GM23338 (cell line): Measurements from ENCODE around the gene PITPNC1. TPM values are rescaled to one million over a fixed set of nuclear protein-coding genes. Genes with fewer than 3 reads are reported as not detected.
A peak's percentile ranks its signal among the peaks of the same experiment; 100 is the strongest.

ENCODE experiments used
- ATAC-seq: fragments of 200-7000 bp; cut with Tn5 transposase; 3 replicates; pipeline ENCODE4 v1.9.1; 2020
- DNase-seq: peaks from one replicate; pipeline ENCODE4 v3.0.0-alpha.2; 2015; ENCODE audit warnings: low spot score
- H2AFZ ChIP-seq: fragments of 200-600 bp; sonication (generic); 2 replicates; pipeline ENCODE4 v1.8.0; 2016; ENCODE audit warnings: antibody characterized with exemption, mild to moderate bottlenecking, moderate library complexity
- H3F3A ChIP-seq: fragments of 200-600 bp; sonication (generic); replicated peaks from 2 replicates; pipeline ENCODE4 v1.8.0; 2017; ENCODE audit warnings: antibody characterized with exemption, mixed run types, low read depth
- H3K27ac ChIP-seq: fragments of 200-600 bp; sonication (generic); 2 replicates; pipeline ENCODE4 v1.6.1; 2016; ENCODE audit warnings: low read depth
- H3K27me3 ChIP-seq: fragments of 200-600 bp; sonication (generic); 2 replicates; pipeline ENCODE4 v1.8.0; 2016; ENCODE audit warnings: mild to moderate bottlenecking, mixed run types, moderate library complexity; ENCODE audit not compliant: insufficient read depth
- H3K36me3 ChIP-seq: fragments of 200-600 bp; sonication (generic); 2 replicates; pipeline ENCODE4 v1.8.0; 2016; ENCODE audit warnings: mild to moderate bottlenecking; ENCODE audit not compliant: insufficient read depth
- H3K4me1 ChIP-seq: fragments of 200-600 bp; sonication (generic); 2 replicates; pipeline ENCODE4 v1.8.0; 2016; ENCODE audit warnings: mild to moderate bottlenecking, moderate library complexity; ENCODE audit not compliant: insufficient read depth
- H3K4me2 ChIP-seq: fragments of 200-600 bp; sonication (generic); 2 replicates; pipeline ENCODE4 v1.7.1; 2017; ENCODE audit warnings: mixed run types
- H3K4me3 ChIP-seq: fragments of 200-600 bp; sonication (generic); 2 replicates; pipeline ENCODE4 v1.6.1; 2016; ENCODE audit warnings: mixed run types
- H3K79me2 ChIP-seq: fragments of 200-600 bp; sonication (generic); replicated peaks from 2 replicates; pipeline ENCODE4 v1.8.0; 2017; ENCODE audit warnings: mild to moderate bottlenecking; ENCODE audit not compliant: insufficient read depth
- H3K9me2 ChIP-seq: fragments of 200-600 bp; sonication (generic); 2 replicates; pipeline ENCODE4 v1.8.0; 2017; ENCODE audit not compliant: insufficient read depth
- H4K20me1 ChIP-seq: fragments of 200-600 bp; sonication (generic); replicated peaks from 2 replicates; pipeline ENCODE4 v1.8.0; 2017; ENCODE audit warnings: mild to moderate bottlenecking; ENCODE audit not compliant: insufficient read depth
- H3K27ac Mint-ChIP-seq: 2 replicates; pipeline ENCODE4 v1.8.0; 2020; ENCODE audit warnings: inconsistent platforms, mild to moderate bottlenecking, moderate library complexity, mixed read lengths
- H3K27me3 Mint-ChIP-seq: 3 replicates; pipeline ENCODE4 v1.8.0; 2022; ENCODE audit warnings: low read depth, mild to moderate bottlenecking, moderate library complexity, mixed read lengths, inconsistent platforms; ENCODE audit not compliant: insufficient read depth, poor library complexity
- H3K36me3 Mint-ChIP-seq: 3 replicates; pipeline ENCODE4 v1.8.0; 2021; ENCODE audit warnings: low read depth, mild to moderate bottlenecking, inconsistent platforms, moderate library complexity, mixed read lengths
- H3K4me1 Mint-ChIP-seq: 3 replicates; pipeline ENCODE4 v1.8.0; 2020; ENCODE audit warnings: mild to moderate bottlenecking, inconsistent platforms, mixed read lengths
- H3K4me3 Mint-ChIP-seq: 3 replicates; pipeline ENCODE4 v1.8.0; 2021; ENCODE audit warnings: moderate library complexity, mild to moderate bottlenecking, inconsistent platforms, mixed read lengths
- H3K9me3 Mint-ChIP-seq: 3 replicates; pipeline ENCODE4 v1.8.0; 2020; ENCODE audit warnings: moderate library complexity, mild to moderate bottlenecking, inconsistent platforms, mixed read lengths
- EZH2 ChIP-seq: fragments of 200-600 bp; sonication (generic); IDR thresholded peaks from one replicate; pipeline ENCODE4 v1.8.0; 2017; ENCODE audit warnings: antibody characterized with exemption, mild to moderate bottlenecking, low read depth; ENCODE audit not compliant: unreplicated experiment
- JUNB ChIP-seq: IDR thresholded peaks from one replicate; pipeline ENCODE4 v1.6.1; 2016; ENCODE audit warnings: antibody characterized with exemption; ENCODE audit not compliant: unreplicated experiment
- POLR2AphosphoS5 ChIP-seq: IDR thresholded peaks from 2 replicates; pipeline ENCODE4 v1.6.1; 2016; ENCODE audit warnings: antibody characterized with exemption, low read depth
- STAT1 ChIP-seq: IDR thresholded peaks from one replicate; pipeline ENCODE4 v1.6.1; 2016; ENCODE audit warnings: antibody characterized with exemption; ENCODE audit not compliant: unreplicated experiment
- ZNF114 ChIP-seq: fragments of 250-450 bp; sonication (Bioruptor Pico); IDR thresholded peaks from 2 replicates; pipeline ENCODE4 v1.5.0; 2020; ENCODE audit warnings: mild to moderate bottlenecking, moderate library complexity
- ZNF331 ChIP-seq: fragments of 250-450 bp; sonication (Bioruptor Pico); IDR thresholded peaks from 2 replicates; pipeline ENCODE4 v1.5.0; 2020; ENCODE audit warnings: low read depth, mild to moderate bottlenecking, moderate library complexity
- polyA plus RNA-seq: library from polyadenylated mRNA; unstranded; fragments of >200 nt; fragmentation: Nextera tagmentation; extraction: Ambion mirVana; gene quantifications from 2 replicates; pipeline ENCODE4 v1.2.1, GENCODE V29; 2016
- total RNA-seq: library from RNA; depleted of rRNA; stranded (reverse); fragments of >200 nt; shearing (Covaris generic); gene quantifications from 2 replicates; pipeline ENCODE4 v1.2.3, GENCODE V29; 2014
- TF ChIP-seq, protein P1 (sequence below), 2 experiments: fragments of 200-600 bp in 1 of 2; sonication (generic) in 1 of 2; conservative IDR thresholded peaks; 2 replicates each; pipeline versions ENCODE4 v1.5.1 to v1.6.1; 2016 to 2017; ENCODE audit warnings: antibody characterized with exemption in 2 of 2, low read depth in 2 of 2, mild to moderate bottlenecking in 2 of 2, moderate library complexity in 1 of 2
- TF ChIP-seq, protein P2 (sequence below): fragments of 250-450 bp; sonication (Bioruptor Pico); IDR thresholded peaks from 2 replicates; pipeline ENCODE4 v1.5.0; 2020; ENCODE audit warnings: mild to moderate bottlenecking, moderate library complexity
- TF ChIP-seq, protein P3 (sequence below): IDR thresholded peaks from 2 replicates; pipeline ENCODE4 v1.6.1; 2016; ENCODE audit warnings: antibody characterized with exemption

The PITPNC1 gene
- total and polyA plus RNA-seq, 2 experiments from 2014 or later = 23.0 to 32.6 TPM

DNA sequence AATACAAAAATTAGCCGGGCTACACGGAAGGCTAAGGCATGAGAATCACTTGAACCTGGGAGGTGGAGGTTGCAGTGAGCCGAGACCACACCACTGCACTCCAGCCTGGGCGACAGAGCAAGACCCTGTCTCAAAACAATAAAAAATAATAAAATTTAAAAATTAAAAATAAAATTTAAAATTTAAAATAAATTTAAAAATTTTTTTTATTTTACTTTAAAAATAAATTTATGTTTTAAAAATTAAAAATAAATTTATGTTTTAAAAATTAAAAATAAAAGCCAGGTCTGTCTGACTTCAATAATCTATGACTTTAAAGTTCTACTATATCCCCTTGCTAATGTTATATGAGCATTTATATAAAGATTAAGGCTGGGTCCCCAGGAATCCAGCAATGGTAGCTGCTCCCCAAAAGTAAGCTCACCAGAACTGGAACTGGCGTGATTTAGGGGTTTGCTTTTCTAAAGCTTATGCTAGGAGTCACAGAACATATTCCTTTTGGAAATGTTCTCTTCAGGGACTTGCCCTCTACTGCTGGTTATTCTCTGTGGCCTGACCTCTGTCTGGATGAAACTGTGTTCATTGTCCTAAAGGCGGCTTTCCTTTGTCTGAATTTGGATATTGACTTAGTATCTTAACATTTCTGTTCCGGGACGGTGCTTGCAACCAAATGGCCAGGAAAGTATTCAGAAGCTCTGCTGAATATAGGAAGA lies 200.5 kb downstream of the PITPNC1 start:
- Histone ChIP-seq H3K79me2 (no peaks in the 10 kb centered on the region), H3K4me1 (peaks cover 10% of the 10 kb centered on the region), H3K4me2 (peak overlapping the region; percentile 40), H2AFZ (no peak overlapping the region), H3K4me3 (peak overlapping the region; percentile 12; the same call in 1 of the 2 replicates), H3K36me3 (no peaks in the 10 kb centered on the region; the same call in 1 of the 2 replicates), H3K27ac (peak overlapping the region; percentile 75), H3K27me3 (no peaks in the 10 kb centered on the region), H3F3A (0 out of 2 replicates have a peak, but pooled peaks cover 3% of the 10 kb centered on the region), H3K9me2 (no peaks in the 10 kb centered on the region), H4K20me1 (no peaks in the 10 kb centered on the region)
- ATAC-seq (no peak; the same call in 2 of the 3 replicates), DNase-seq (no peak)
- Mint-ChIP-seq H3K27ac (peak overlapping the region; percentile 82), H3K27me3 (peaks cover 6% of the 10 kb centered on the region), H3K9me3 (no peaks in the 10 kb centered on the region), H3K4me1 (peaks cover 15% of the 10 kb centered on the region), H3K4me3 (no peak overlapping the region), H3K36me3 (peaks cover 13% of the 10 kb centered on the region; the same call in 2 of the 3 replicates)
- TF ChIP-seq, protein P1, sequence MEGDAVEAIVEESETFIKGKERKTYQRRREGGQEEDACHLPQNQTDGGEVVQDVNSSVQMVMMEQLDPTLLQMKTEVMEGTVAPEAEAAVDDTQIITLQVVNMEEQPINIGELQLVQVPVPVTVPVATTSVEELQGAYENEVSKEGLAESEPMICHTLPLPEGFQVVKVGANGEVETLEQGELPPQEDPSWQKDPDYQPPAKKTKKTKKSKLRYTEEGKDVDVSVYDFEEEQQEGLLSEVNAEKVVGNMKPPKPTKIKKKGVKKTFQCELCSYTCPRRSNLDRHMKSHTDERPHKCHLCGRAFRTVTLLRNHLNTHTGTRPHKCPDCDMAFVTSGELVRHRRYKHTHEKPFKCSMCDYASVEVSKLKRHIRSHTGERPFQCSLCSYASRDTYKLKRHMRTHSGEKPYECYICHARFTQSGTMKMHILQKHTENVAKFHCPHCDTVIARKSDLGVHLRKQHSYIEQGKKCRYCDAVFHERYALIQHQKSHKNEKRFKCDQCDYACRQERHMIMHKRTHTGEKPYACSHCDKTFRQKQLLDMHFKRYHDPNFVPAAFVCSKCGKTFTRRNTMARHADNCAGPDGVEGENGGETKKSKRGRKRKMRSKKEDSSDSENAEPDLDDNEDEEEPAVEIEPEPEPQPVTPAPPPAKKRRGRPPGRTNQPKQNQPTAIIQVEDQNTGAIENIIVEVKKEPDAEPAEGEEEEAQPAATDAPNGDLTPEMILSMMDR (conservative IDR thresholded peaks at IDR 0.05; ENCODE audit: low read depth in 2 of 2) = no peak

DNA sequence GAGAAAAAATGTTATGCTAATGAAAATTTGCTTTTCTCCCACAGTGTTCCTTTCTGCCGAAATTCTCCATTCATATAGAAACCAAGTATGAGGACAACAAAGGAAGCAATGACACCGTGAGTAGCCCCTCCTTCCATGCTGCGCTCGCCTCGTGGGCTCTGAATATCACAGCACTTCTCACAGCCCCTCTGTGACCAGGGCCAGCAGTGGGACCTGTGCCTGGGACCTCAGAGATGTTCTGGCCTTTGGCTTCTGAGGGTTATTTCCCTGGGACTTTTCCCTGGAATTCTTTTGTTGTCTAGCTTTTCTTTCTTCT lies 201.0 kb downstream of the PITPNC1 start:
- peaks cover 6% of the 10 kb centered on the region for H3K27me3 Mint-ChIP-seq
- Histone ChIP-seq H4K20me1 (no peaks in the 10 kb centered on the region), H3K4me3 (peak overlapping the region; percentile 12; the same call in 1 of the 2 replicates), H2AFZ (no peak overlapping the region), H3K4me1 (peaks cover 10% of the 10 kb centered on the region), H3K27ac (peak overlapping the region; percentile 75), H3K9me2 (no peaks in the 10 kb centered on the region), H3F3A (0 out of 2 replicates have a peak, but pooled peaks cover 5% of the 10 kb centered on the region), H3K79me2 (no peaks in the 10 kb centered on the region), H3K4me2 (peak overlapping the region; percentile 40), H3K27me3 (no peaks in the 10 kb centered on the region), H3K36me3 (no peaks in the 10 kb centered on the region; the same call in 1 of the 2 replicates)
- peak; percentile 37 for DNase-seq
- no peak overlapping the region for H3K4me3 Mint-ChIP-seq
- H3K36me3 Mint-ChIP-seq = peaks cover 13% of the 10 kb centered on the region; the same call in 2 of the 3 replicates
- H3K4me1 Mint-ChIP-seq = peaks cover 15% of the 10 kb centered on the region
- no peaks in the 10 kb centered on the region for H3K9me3 Mint-ChIP-seq
- ATAC-seq = peak; percentile 66
- peak overlapping the region; percentile 82 for H3K27ac Mint-ChIP-seq
- no peak for TF ChIP-seq EZH2
- TF ChIP-seq, protein P1 (conservative IDR thresholded peaks at IDR 0.05; ENCODE audit: low read depth in 2 of 2) = no peak
- TF ChIP-seq STAT1 = no peak
- TF ChIP-seq ZNF331 (CRISPR knock-in tag) = no peak
- TF ChIP-seq, protein P2, sequence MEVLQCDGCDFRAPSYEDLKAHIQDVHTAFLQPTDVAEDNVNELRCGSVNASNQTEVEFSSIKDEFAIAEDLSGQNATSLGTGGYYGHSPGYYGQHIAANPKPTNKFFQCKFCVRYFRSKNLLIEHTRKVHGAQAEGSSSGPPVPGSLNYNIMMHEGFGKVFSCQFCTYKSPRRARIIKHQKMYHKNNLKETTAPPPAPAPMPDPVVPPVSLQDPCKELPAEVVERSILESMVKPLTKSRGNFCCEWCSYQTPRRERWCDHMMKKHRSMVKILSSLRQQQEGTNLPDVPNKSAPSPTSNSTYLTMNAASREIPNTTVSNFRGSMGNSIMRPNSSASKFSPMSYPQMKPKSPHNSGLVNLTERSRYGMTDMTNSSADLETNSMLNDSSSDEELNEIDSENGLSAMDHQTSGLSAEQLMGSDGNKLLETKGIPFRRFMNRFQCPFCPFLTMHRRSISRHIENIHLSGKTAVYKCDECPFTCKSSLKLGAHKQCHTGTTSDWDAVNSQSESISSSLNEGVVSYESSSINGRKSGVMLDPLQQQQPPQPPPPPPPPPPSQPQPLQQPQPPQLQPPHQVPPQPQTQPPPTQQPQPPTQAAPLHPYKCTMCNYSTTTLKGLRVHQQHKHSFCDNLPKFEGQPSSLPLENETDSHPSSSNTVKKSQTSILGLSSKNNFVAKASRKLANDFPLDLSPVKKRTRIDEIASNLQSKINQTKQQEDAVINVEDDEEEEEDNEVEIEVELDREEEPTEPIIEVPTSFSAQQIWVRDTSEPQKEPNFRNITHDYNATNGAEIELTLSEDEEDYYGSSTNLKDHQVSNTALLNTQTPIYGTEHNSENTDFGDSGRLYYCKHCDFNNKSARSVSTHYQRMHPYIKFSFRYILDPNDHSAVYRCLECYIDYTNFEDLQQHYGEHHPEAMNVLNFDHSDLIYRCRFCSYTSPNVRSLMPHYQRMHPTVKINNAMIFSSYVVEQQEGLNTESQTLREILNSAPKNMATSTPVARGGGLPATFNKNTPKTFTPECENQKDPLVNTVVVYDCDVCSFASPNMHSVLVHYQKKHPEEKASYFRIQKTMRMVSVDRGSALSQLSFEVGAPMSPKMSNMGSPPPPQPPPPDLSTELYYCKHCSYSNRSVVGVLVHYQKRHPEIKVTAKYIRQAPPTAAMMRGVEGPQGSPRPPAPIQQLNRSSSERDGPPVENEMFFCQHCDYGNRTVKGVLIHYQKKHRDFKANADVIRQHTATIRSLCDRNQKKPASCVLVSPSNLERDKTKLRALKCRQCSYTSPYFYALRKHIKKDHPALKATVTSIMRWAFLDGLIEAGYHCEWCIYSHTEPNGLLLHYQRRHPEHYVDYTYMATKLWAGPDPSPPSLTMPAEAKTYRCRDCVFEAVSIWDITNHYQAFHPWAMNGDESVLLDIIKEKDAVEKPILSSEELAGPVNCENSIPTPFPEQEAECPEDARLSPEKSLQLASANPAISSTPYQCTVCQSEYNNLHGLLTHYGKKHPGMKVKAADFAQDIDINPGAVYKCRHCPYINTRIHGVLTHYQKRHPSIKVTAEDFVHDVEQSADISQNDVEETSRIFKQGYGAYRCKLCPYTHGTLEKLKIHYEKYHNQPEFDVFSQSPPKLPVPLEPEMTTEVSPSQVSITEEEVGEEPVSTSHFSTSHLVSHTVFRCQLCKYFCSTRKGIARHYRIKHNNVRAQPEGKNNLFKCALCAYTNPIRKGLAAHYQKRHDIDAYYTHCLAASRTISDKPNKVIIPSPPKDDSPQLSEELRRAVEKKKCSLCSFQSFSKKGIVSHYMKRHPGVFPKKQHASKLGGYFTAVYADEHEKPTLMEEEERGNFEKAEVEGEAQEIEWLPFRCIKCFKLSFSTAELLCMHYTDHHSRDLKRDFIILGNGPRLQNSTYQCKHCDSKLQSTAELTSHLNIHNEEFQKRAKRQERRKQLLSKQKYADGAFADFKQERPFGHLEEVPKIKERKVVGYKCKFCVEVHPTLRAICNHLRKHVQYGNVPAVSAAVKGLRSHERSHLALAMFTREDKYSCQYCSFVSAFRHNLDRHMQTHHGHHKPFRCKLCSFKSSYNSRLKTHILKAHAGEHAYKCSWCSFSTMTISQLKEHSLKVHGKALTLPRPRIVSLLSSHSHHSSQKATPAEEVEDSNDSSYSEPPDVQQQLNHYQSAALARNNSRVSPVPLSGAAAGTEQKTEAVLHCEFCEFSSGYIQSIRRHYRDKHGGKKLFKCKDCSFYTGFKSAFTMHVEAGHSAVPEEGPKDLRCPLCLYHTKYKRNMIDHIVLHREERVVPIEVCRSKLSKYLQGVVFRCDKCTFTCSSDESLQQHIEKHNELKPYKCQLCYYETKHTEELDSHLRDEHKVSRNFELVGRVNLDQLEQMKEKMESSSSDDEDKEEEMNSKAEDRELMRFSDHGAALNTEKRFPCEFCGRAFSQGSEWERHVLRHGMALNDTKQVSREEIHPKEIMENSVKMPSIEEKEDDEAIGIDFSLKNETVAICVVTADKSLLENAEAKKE (CRISPR knock-in tag) = no peak; the same call in 1 of the 2 replicates
- TF ChIP-seq ZNF114 = no peak
- TF ChIP-seq, protein P3, sequence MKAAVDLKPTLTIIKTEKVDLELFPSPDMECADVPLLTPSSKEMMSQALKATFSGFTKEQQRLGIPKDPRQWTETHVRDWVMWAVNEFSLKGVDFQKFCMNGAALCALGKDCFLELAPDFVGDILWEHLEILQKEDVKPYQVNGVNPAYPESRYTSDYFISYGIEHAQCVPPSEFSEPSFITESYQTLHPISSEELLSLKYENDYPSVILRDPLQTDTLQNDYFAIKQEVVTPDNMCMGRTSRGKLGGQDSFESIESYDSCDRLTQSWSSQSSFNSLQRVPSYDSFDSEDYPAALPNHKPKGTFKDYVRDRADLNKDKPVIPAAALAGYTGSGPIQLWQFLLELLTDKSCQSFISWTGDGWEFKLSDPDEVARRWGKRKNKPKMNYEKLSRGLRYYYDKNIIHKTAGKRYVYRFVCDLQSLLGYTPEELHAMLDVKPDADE = no peak
- TF ChIP-seq POLR2AphosphoS5 = no peak
- TF ChIP-seq JUNB = no peak
